ENCODE results near the gene PITPNM2.

The PITPNM2 gene

GRCh38 chr12:123111498-123112165 lies 39.3 kb downstream of the PITPNM2 start:
- H3K27ac ChIP-seq (ENCODE audit: poor library complexity, severe bottlenecking) = no peak overlapping the region
- no peak for TF ChIP-seq CTCF (IDR thresholded peaks at IDR 0.05; ENCODE audit: poor library complexity, severe bottlenecking)
- H3K27me3 ChIP-seq (ENCODE audit: insufficient read depth, poor library complexity, severe bottlenecking) = no peaks in the 10 kb centered on the region
- H3K36me3 ChIP-seq (ENCODE audit: low read depth) = no peaks in the 10 kb centered on the region
- DNase-seq (ENCODE audit: low spot score) (no peak), ATAC-seq (ENCODE audit: low read depth) (no peak)
- no peak overlapping the region for H3K4me3 ChIP-seq (ENCODE audit: severe bottlenecking)
- peaks cover 15% of the 10 kb centered on the region for H3K4me1 ChIP-seq (ENCODE audit: insufficient read depth, poor library complexity, severe bottlenecking)
- H3K9me3 ChIP-seq (ENCODE audit: severe bottlenecking) = no peaks in the 10 kb centered on the region

GRCh38 chr12:123109319-123109772 lies 41.5 kb downstream of the PITPNM2 start:
- Histone ChIP-seq H3K27ac (ENCODE audit: poor library complexity, severe bottlenecking) (no peak overlapping the region), H3K27me3 (ENCODE audit: insufficient read depth, poor library complexity, severe bottlenecking) (no peaks in the 10 kb centered on the region), H3K4me3 (ENCODE audit: severe bottlenecking) (no peak overlapping the region), H3K4me1 (ENCODE audit: insufficient read depth, poor library complexity, severe bottlenecking) (peaks cover 7% of the 10 kb centered on the region), H3K9me3 (ENCODE audit: severe bottlenecking) (no peaks in the 10 kb centered on the region), H3K36me3 (ENCODE audit: low read depth) (no peaks in the 10 kb centered on the region)
- ATAC-seq (ENCODE audit: low read depth) (no peak), DNase-seq (ENCODE audit: low spot score) (no peak)
- no peak for TF ChIP-seq CTCF (IDR thresholded peaks at IDR 0.05; ENCODE audit: poor library complexity, severe bottlenecking)

GRCh38 chr12:123108682-123109066 lies 42.2 kb downstream of the PITPNM2 start:
- H3K27me3 ChIP-seq (ENCODE audit: insufficient read depth, poor library complexity, severe bottlenecking) = no peaks in the 10 kb centered on the region
- H3K9me3 ChIP-seq (ENCODE audit: severe bottlenecking) = no peaks in the 10 kb centered on the region
- peaks cover 7% of the 10 kb centered on the region for H3K4me1 ChIP-seq (ENCODE audit: insufficient read depth, poor library complexity, severe bottlenecking)
- no peaks in the 10 kb centered on the region for H3K36me3 ChIP-seq (ENCODE audit: low read depth)
- H3K4me3 ChIP-seq (ENCODE audit: severe bottlenecking) = no peak overlapping the region
- DNase-seq (ENCODE audit: low spot score) = no peak
- H3K27ac ChIP-seq (ENCODE audit: poor library complexity, severe bottlenecking) = no peak overlapping the region
- no peak for ATAC-seq (ENCODE audit: low read depth)
- TF ChIP-seq CTCF (IDR thresholded peaks at IDR 0.05; ENCODE audit: poor library complexity, severe bottlenecking) = no peak

GRCh38 chr12:123107926-123108681 lies 42.8 kb downstream of the PITPNM2 start:
- Histone ChIP-seq H3K4me1 (ENCODE audit: insufficient read depth, poor library complexity, severe bottlenecking) (peaks cover 7% of the 10 kb centered on the region), H3K9me3 (ENCODE audit: severe bottlenecking) (no peaks in the 10 kb centered on the region), H3K27me3 (ENCODE audit: insufficient read depth, poor library complexity, severe bottlenecking) (no peaks in the 10 kb centered on the region), H3K4me3 (ENCODE audit: severe bottlenecking) (no peak overlapping the region), H3K36me3 (ENCODE audit: low read depth) (no peaks in the 10 kb centered on the region), H3K27ac (ENCODE audit: poor library complexity, severe bottlenecking) (no peak overlapping the region)
- TF ChIP-seq CTCF (IDR thresholded peaks at IDR 0.05; ENCODE audit: poor library complexity, severe bottlenecking) = no peak
- no peak for DNase-seq (ENCODE audit: low spot score)
- ATAC-seq (ENCODE audit: low read depth) = no peak
